ENCODE measurements around the gene VPS52.
A peak's percentile ranks its signal among the peaks of the same experiment; 100 is the strongest.

Gene VPS52

GRCh38 chr6:33313105-33313708, 41.5 kb upstream of the VPS52 start:
- peak; percentile 81 for DNase-seq (ENCODE audit: low spot score)

GRCh38 chr6:33312361-33313104, 40.9 kb upstream of the VPS52 start:
- no peak for DNase-seq (ENCODE audit: low spot score)
- TF ChIP-seq CTCF (IDR thresholded peaks at IDR 0.05) = no peak
- H3K4me3 ChIP-seq = peak overlapping the region; percentile 73
- H3K27ac ChIP-seq = peak overlapping the region; percentile 89 to 97

More at GRCh38 chr6:33313105-33313708, 41.5 kb upstream of the VPS52 start:
- TF ChIP-seq CTCF (IDR thresholded peaks at IDR 0.05) = no peak
- peak overlapping the region; percentile 73 for H3K4me3 ChIP-seq
- peak overlapping the region; percentile 89 to 97 for H3K27ac ChIP-seq

- H3K4me3 ChIP-seq = no peak overlapping the region
- DNase-seq (ENCODE audit: low spot score) = no peak
- TF ChIP-seq CTCF (IDR thresholded peaks at IDR 0.05) = no peak
- no peak overlapping the region for H3K27ac ChIP-seq
Observed at GRCh38 chr6:33306356-33306755, 34.7 kb upstream of the VPS52 start.

- no peak for DNase-seq (ENCODE audit: low spot score)
- no peak overlapping the region for H3K4me3 ChIP-seq
- no peak for TF ChIP-seq CTCF (IDR thresholded peaks at IDR 0.05)
- no peak overlapping the region for H3K27ac ChIP-seq
Observed at GRCh38 chr6:33305052-33305451, 33.4 kb upstream of the VPS52 start.

- Histone ChIP-seq H3K27ac (no peak overlapping the region), H3K4me3 (no peak overlapping the region)
- DNase-seq (ENCODE audit: low spot score) = no peak
- TF ChIP-seq CTCF (IDR thresholded peaks at IDR 0.05) = no peak
Observed at GRCh38 chr6:33304216-33304615, 32.5 kb upstream of the VPS52 start.

GRCh38 chr6:33301877-33302276, 30.2 kb upstream of the VPS52 start:
- no peak for DNase-seq (ENCODE audit: low spot score)
- TF ChIP-seq CTCF (IDR thresholded peaks at IDR 0.05) = no peak
- H3K4me3 ChIP-seq = no peak overlapping the region
- H3K27ac ChIP-seq = no peak overlapping the region

All from coronary artery (tissue), 2 donors.